Natural killer cell (primary cell): ENCODE results near the gene DALRD3. TPM values are rescaled to one million over a fixed set of nuclear protein-coding genes. Genes with fewer than 3 reads are reported as not detected.

Experiments
- ATAC-seq, 3 donors: fragments of 150-1000 bp in 2 of 3; fragments of 200-7000 bp in 1 of 3; cut with Tn5 transposase; 1 replicate in 1 of 3; 2 replicates in 2 of 3; pipeline ENCODE4 v1.10.0; 2021; ENCODE audit warnings: mild to moderate bottlenecking in 2 of 3, moderate library complexity in 2 of 3
- DNase-seq, 2 donors: peaks; one replicate each; pipeline versions ENCODE4 v3.0.0 to v3.0.0-alpha.2; 2013 to 2021; ENCODE audit warnings: mixed read lengths in 1 of 2
- H3K27ac ChIP-seq: one replicate; pipeline ENCODE4 v1.5.1; 2013; ENCODE audit warnings: mild to moderate bottlenecking, low read length
- H3K27me3 ChIP-seq: one replicate; pipeline ENCODE4 v1.6.1; 2013; ENCODE audit warnings: low read length; ENCODE audit not compliant: control insufficient read depth, insufficient read depth
- H3K36me3 ChIP-seq: one replicate; pipeline ENCODE4 v1.6.1; 2013; ENCODE audit warnings: low read length; ENCODE audit not compliant: control insufficient read depth, insufficient read depth
- H3K4me1 ChIP-seq: one replicate; pipeline ENCODE4 v1.6.1; 2013; ENCODE audit warnings: low read length; ENCODE audit not compliant: control insufficient read depth, insufficient read depth
- H3K4me3 ChIP-seq: one replicate; pipeline ENCODE4 v1.5.1; 2013; ENCODE audit warnings: low read length
- H3K9me3 ChIP-seq: one replicate; pipeline ENCODE4 v1.6.1; 2013; ENCODE audit warnings: low read length; ENCODE audit not compliant: control insufficient read depth, insufficient read depth
- H3K27ac Mint-ChIP-seq, 2 donors: one replicate each; pipeline ENCODE4 v1.8.0; 2022; ENCODE audit warnings: mild to moderate bottlenecking in 2 of 2, mixed read lengths in 2 of 2, moderate library complexity in 1 of 2
- H3K27me3 Mint-ChIP-seq, 2 donors: one replicate each; pipeline ENCODE4 v1.8.0; 2022; ENCODE audit warnings: low read depth in 2 of 2, mixed read lengths in 2 of 2
- H3K36me3 Mint-ChIP-seq: one replicate; pipeline ENCODE4 v1.8.0; 2022; ENCODE audit warnings: mixed read lengths
- H3K4me1 Mint-ChIP-seq, 2 donors: one replicate each; pipeline ENCODE4 v1.8.0; 2022; ENCODE audit warnings: mixed read lengths in 2 of 2
- H3K4me3 Mint-ChIP-seq: one replicate; pipeline ENCODE4 v1.8.0; 2022; ENCODE audit warnings: mild to moderate bottlenecking, moderate library complexity, mixed read lengths
- H3K9me3 Mint-ChIP-seq, 2 donors: one replicate each; pipeline ENCODE4 v1.8.0; 2022; ENCODE audit warnings: mixed read lengths in 2 of 2
- WGBS: methylation state at CpG from one replicate; pipeline ENCODE4 v1.1.7; 2013; ENCODE audit warnings: missing lambda C conversion rate; ENCODE audit not compliant: insufficient coverage; 5-methylcytosine and 5-hydroxymethylcytosine counted together
- intact Hi-C: fragments of 100-400 bp; cut with micrococcal nuclease; formaldehyde crosslinking; loops from one replicate; pipeline ENCODE4 v1.14.2; 2022
- total RNA-seq, 4 donors: library from RNA; stranded (reverse); fragments of 120-200 nt in 1 of 4; gene quantifications; one replicate each; pipeline versions ENCODE4 v1.2.3 to v1.2.4, GENCODE V29; 2013 to 2022
- TF ChIP-seq, protein P1 (sequence below): fragments of 200-600 bp; IDR thresholded peaks from one replicate; pipeline ENCODE4 v1.8.0; 2022; ENCODE audit warnings: antibody characterized with exemption

DALRD3 gene
- total RNA-seq, 3 donors from 2014 or later (not counting 1 experiment from before 2014, with no cell fraction given): 16.8 to 20.1 (median 18.0) TPM

DNA sequence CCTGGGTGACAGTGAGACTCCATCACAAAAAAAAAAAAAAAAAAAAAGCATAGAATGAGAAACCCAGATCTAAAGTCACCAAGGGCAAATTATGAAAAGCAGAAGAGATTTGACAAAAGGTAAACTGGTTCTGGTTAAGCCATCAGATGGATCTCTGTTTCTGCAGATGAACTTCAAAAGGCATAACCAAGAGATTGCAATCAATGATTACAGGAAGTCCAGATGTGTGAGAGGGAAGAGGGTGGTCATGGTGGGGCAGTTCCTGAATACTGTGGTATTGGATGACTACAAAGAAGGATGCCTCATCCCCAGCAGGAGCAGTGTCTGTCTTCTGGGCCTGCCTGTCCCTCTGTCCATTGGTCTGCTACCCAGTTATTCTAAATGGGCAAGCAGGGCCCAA lies 24.5 kb downstream of the DALRD3 start:
- peaks cover 22% of the 10 kb centered on the region for H3K4me1 ChIP-seq
- intact Hi-C loops: no loop called here
- ATAC-seq: no peak
- H3K27ac Mint-ChIP-seq: no peak overlapping the region
- no peaks in the 10 kb centered on the region for H3K9me3 ChIP-seq
- TF ChIP-seq, protein P1, sequence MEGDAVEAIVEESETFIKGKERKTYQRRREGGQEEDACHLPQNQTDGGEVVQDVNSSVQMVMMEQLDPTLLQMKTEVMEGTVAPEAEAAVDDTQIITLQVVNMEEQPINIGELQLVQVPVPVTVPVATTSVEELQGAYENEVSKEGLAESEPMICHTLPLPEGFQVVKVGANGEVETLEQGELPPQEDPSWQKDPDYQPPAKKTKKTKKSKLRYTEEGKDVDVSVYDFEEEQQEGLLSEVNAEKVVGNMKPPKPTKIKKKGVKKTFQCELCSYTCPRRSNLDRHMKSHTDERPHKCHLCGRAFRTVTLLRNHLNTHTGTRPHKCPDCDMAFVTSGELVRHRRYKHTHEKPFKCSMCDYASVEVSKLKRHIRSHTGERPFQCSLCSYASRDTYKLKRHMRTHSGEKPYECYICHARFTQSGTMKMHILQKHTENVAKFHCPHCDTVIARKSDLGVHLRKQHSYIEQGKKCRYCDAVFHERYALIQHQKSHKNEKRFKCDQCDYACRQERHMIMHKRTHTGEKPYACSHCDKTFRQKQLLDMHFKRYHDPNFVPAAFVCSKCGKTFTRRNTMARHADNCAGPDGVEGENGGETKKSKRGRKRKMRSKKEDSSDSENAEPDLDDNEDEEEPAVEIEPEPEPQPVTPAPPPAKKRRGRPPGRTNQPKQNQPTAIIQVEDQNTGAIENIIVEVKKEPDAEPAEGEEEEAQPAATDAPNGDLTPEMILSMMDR: no peak
- peaks cover 27 to 40% of the 10 kb centered on the region in 2 donors for H3K4me1 Mint-ChIP-seq
- no peak overlapping the region for H3K4me3 Mint-ChIP-seq
- no peaks in the 10 kb centered on the region for H3K36me3 ChIP-seq
- no peak overlapping the region for H3K27ac ChIP-seq
- DNase-seq: no peak
- H3K27me3 ChIP-seq: no peaks in the 10 kb centered on the region
- no peaks in the 10 kb centered on the region for H3K36me3 Mint-ChIP-seq
- no peaks in the 10 kb centered on the region for H3K27me3 Mint-ChIP-seq
- no peak overlapping the region for H3K4me3 ChIP-seq
- no peaks in the 10 kb centered on the region for H3K9me3 Mint-ChIP-seq

DNA sequence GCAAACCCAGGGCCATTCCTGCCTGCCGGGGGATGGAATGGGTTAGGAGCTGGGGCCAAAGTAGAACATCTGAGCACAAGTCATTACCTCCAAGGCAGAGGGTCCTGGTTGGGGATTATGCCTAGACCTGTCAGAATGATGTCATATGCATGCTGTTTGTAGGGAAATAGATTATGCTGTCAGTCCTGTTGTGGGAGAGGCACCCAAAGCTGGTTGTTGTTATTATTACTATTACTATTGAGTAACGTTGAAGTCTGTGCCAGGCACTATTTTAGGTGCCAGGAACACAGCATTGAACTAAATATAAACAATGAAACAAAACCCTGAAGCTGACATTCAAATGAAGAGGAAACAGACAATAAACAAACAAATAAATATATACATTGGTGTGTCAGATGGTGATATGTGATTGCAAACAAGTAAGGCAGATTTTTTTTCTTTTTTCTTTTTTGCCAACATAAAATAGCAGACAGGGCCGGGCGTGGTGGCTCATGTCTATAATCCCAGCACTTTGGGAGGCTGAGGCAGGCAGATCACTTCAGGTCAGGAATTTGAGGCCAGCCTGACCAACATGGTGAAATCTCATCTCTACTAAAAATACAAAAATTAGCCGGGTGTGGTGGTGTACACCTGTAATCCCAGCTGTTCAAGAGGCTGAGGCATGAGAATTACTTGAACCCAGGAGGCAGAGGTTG lies 26.4 kb downstream of the DALRD3 start:
- 95% methylated on average over 4 of the region's 5 CpGs for WGBS
- intact Hi-C loops: loop anchor here (2.0 kb wide), 1 partner anchor 15 kb away; the partner anchor contains the start of gene WDR6
- Mint-ChIP-seq H3K4me3 (peak overlapping the region; percentile 70), H3K27ac (peak overlapping the region; percentile 73 to 89), H3K4me1 (peaks cover 32 to 47% of the 10 kb centered on the region in 2 donors), H3K27me3 (no peaks in the 10 kb centered on the region), H3K9me3 (no peaks in the 10 kb centered on the region), H3K36me3 (no peaks in the 10 kb centered on the region)
- TF ChIP-seq, protein P1: no peak
- H3K36me3 ChIP-seq: no peaks in the 10 kb centered on the region
- H3K4me3 ChIP-seq: no peak overlapping the region
- H3K9me3 ChIP-seq: no peaks in the 10 kb centered on the region
- DNase-seq: no peak
- H3K27me3 ChIP-seq: no peaks in the 10 kb centered on the region
- no peak overlapping the region for H3K27ac ChIP-seq
- H3K4me1 ChIP-seq: peaks cover 26% of the 10 kb centered on the region
- ATAC-seq: no peak

DNA sequence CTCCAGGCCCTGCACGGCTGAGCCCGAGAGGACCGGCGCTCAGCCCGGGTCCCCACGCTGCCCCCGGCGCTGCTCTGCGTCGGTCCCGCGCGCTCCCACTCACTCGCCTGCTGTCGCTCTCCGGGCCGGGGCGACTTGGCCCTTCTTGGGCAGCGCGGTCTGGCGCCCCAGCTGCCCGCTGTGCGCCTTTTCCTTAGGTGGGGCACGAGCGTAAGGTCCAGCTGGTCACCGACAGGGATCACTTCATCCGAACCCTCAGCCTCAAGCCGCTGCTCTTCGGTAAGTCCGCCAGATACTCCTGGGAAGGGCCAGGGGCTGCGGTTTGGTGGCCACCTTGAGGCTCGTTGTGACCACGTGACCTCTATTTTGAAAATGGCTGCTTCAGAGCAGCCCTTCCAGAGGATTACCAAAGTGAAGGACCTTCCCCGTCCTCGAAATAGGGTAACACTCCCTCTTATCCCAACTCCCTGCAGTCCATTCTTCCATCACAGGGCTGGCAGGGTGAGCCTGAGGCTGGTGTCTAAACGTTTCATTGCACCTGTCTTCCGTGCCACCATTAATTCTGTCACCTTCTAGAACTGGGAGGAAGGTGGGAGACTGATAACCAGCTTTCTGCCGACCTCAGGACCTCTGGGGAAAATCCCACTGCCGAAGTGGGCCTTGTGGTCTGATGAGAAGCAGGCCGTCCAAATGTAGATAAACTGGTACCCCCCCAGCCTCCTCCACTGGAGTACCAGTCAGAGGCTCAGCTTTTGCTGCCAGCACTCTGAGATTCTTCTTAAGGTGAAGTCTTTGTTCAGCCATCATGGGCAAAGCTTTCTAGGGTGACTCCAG lies 27.5 kb downstream of the DALRD3 start:
- intact Hi-C loops: loop anchor here (2.0 kb wide), 1 partner anchor 16 kb away; the partner anchor contains the start of gene WDR6
- DNase-seq (peak in 1 of 2 donors; percentile 63), ATAC-seq (peak; percentile 18 to 32 (median 27))
- TF ChIP-seq, protein P1: no peak
- no peaks in the 10 kb centered on the region for H3K27me3 Mint-ChIP-seq
- Histone ChIP-seq H3K9me3 (no peaks in the 10 kb centered on the region), H3K36me3 (no peaks in the 10 kb centered on the region), H3K27ac (peak overlapping the region; percentile 58), H3K4me3 (peak overlapping the region; percentile 75), H3K4me1 (peaks cover 26% of the 10 kb centered on the region), H3K27me3 (no peaks in the 10 kb centered on the region)
- peak overlapping the region; percentile 89 for H3K4me3 Mint-ChIP-seq
- peaks cover 32 to 49% of the 10 kb centered on the region in 2 donors for H3K4me1 Mint-ChIP-seq
- WGBS: 2% methylated on average over 38 of the region's 40 CpGs
- H3K27ac Mint-ChIP-seq: peak overlapping the region; percentile 73 to 89
- H3K36me3 Mint-ChIP-seq: no peaks in the 10 kb centered on the region
- H3K9me3 Mint-ChIP-seq: no peaks in the 10 kb centered on the region
